GM19372 (cell line): ENCODE results near the gene LTBP1.
"Not testable (repeated sequence)": the region's sequence is repeated elsewhere in the genome, so short reads cannot be mapped to it uniquely, and the experiment has no call there.

ENCODE experiments used
- ATAC-seq: cut with Tn5 transposase; IDR thresholded peaks from one replicate; pipeline ENCODE4 v1.9.1; 2021; ENCODE audit warnings: mild to moderate bottlenecking, low read depth, moderate library complexity; ENCODE audit not compliant: unreplicated experiment

The LTBP1 gene

GRCh38 chr2:33214436-33214835 is 267.7 kb downstream of the LTBP1 start:
- no peak for ATAC-seq

GRCh38 chr2:33214857-33215256 is 268.1 kb downstream of the LTBP1 start:
- ATAC-seq, result no peak

- ATAC-seq, result no peak
Observed at GRCh38 chr2:33215299-33215698, 268.5 kb downstream of the LTBP1 start.

- ATAC-seq, result no peak
Observed at GRCh38 chr2:33215983-33216382, 269.2 kb downstream of the LTBP1 start.

GRCh38 chr2:33216508-33217182 is 269.9 kb downstream of the LTBP1 start:
- ATAC-seq, result no peak

GRCh38 chr2:33217406-33217805 is 270.7 kb downstream of the LTBP1 start:
- no peak for ATAC-seq

- no peak for ATAC-seq
Observed at GRCh38 chr2:33219114-33219513, 272.4 kb downstream of the LTBP1 start.

GRCh38 chr2:33219850-33220275 is 273.1 kb downstream of the LTBP1 start:
- no peak for ATAC-seq

GRCh38 chr2:33220533-33220932 is 273.8 kb downstream of the LTBP1 start:
- no peak for ATAC-seq

GRCh38 chr2:33221046-33221784 is 274.5 kb downstream of the LTBP1 start:
- no peak for ATAC-seq

- ATAC-seq, result no peak
Observed at GRCh38 chr2:33222309-33222708, 275.6 kb downstream of the LTBP1 start.

GRCh38 chr2:33223856-33224255 is 277.1 kb downstream of the LTBP1 start:
- no peak for ATAC-seq

GRCh38 chr2:33225350-33225749 is 278.6 kb downstream of the LTBP1 start:
- ATAC-seq, result no peak

- no peak for ATAC-seq
Observed at GRCh38 chr2:33226546-33226945, 279.8 kb downstream of the LTBP1 start.

- ATAC-seq, result no peak
Observed at GRCh38 chr2:33229646-33230045, 282.9 kb downstream of the LTBP1 start.

GRCh38 chr2:33230195-33230594 is 283.4 kb downstream of the LTBP1 start:
- no peak for ATAC-seq

- no peak for ATAC-seq
Observed at GRCh38 chr2:33230842-33231241, 284.1 kb downstream of the LTBP1 start.

- ATAC-seq, result not testable (repeated sequence)
Observed at GRCh38 chr2:33235559-33235958, 288.8 kb downstream of the LTBP1 start.

- no peak for ATAC-seq
Observed at GRCh38 chr2:33236482-33237385, 290.0 kb downstream of the LTBP1 start.

GRCh38 chr2:33238111-33238510 is 291.4 kb downstream of the LTBP1 start:
- ATAC-seq, result no peak

- no peak for ATAC-seq
Observed at GRCh38 chr2:33240178-33240577, 293.4 kb downstream of the LTBP1 start.
